K562 (cell line): Measurements from ENCODE around the gene MLLT6. TPM values are rescaled to one million over a fixed set of nuclear protein-coding genes. Genes with fewer than 3 reads are reported as not detected.

Experiments
- BRF1 ChIP-seq: IDR thresholded peaks from 3 replicates; pipeline ENCODE4 v1.6.1; 2011; ENCODE audit warnings: borderline replicate concordance, mild to moderate bottlenecking; ENCODE audit not compliant: insufficient read length; ENCODE audit errors: extremely low read depth
- ELF2 ChIP-seq: fragments of 250-450 bp; sonication (Bioruptor Pico); IDR thresholded peaks from 2 replicates; pipeline ENCODE4 v1.5.0; 2021; ENCODE audit warnings: mild to moderate bottlenecking
- EP400 ChIP-seq: fragments of 450-650 bp; IDR thresholded peaks from 2 replicates; pipeline ENCODE4 v1.6.1; 2017; ENCODE audit warnings: antibody characterized with exemption, mild to moderate bottlenecking, moderate library complexity
- ETV5 ChIP-seq: sonication (generic); formaldehyde crosslinking; IDR thresholded peaks from 2 replicates; pipeline ENCODE4 v1.4.0; 2020; ENCODE audit warnings: low read depth, mild to moderate bottlenecking, missing genetic modification reagents
- MAFG ChIP-seq: fragments of 450-650 bp; conservative IDR thresholded peaks from 2 replicates; pipeline ENCODE4 v1.6.1; 2016; ENCODE audit warnings: missing genetic modification characterization, missing compliant biosample characterization
- MAFK ChIP-seq: IDR thresholded peaks from 2 replicates; pipeline ENCODE4 v1.6.1; 2011; ENCODE audit warnings: low read length, improper control_type of control experiment
- MECOM ChIP-seq: fragments of 250-450 bp; sonication (Bioruptor Pico); IDR thresholded peaks from 2 replicates; pipeline ENCODE4 v1.8.0; 2022; ENCODE audit warnings: inconsistent platforms
- MYNN ChIP-seq, 2 experiments: sonication (generic); formaldehyde crosslinking in 1 of 2; IDR thresholded peaks; 2 replicates each; pipeline versions ENCODE4 v1.5.0 to v1.6.1; 2016 to 2020; ENCODE audit warnings: antibody characterized with exemption in 1 of 2, missing genetic modification reagents in 1 of 2
- NFIC ChIP-seq: fragments of 450-650 bp; IDR thresholded peaks from 2 replicates; pipeline ENCODE4 v1.6.1; 2017; ENCODE audit warnings: mild to moderate bottlenecking, inconsistent platforms
- POLR2G ChIP-seq: fragments of 200-400 bp; formaldehyde crosslinking; IDR thresholded peaks from 2 replicates; pipeline ENCODE4 v1.6.1; 2017; ENCODE audit warnings: low read depth, mild to moderate bottlenecking, antibody characterized with exemption, low read length, moderate library complexity
- TAF1 ChIP-seq: IDR thresholded peaks from 2 replicates; pipeline ENCODE4 v1.6.1; 2011; ENCODE audit warnings: mild to moderate bottlenecking, low read length, moderate library complexity; ENCODE audit not compliant: insufficient read depth, control insufficient read depth, severe bottlenecking; ENCODE audit errors: extremely low read depth
- TCF7 ChIP-seq: sonication (generic); IDR thresholded peaks from 2 replicates; pipeline ENCODE4 v1.6.1; 2016; ENCODE audit warnings: antibody characterized with exemption, borderline replicate concordance
- polyA plus RNA-seq, 8 experiments: library from polyadenylated mRNA; depleted of rRNA in 4 of 8; stranded (reverse) in 5 of 8; unstranded in 3 of 8; fragments of >200 nt; fragmentation: Nextera tagmentation in 2 of 8; fragmentation: Illumina TruSeq in 1 of 8; extraction: Ambion mirVana in 2 of 8; extraction: Trizol in 1 of 8; gene quantifications; 2 replicates each; pipeline versions ENCODE4 v1.2.1 to v1.2.3, GENCODE V29; 2011 to 2014; ENCODE audit warnings: inconsistent platforms in 1 of 8, missing spikeins in 1 of 8
- total RNA-seq, 7 experiments: library from RNA; depleted of rRNA in 6 of 7; stranded (reverse); fragments of >200 nt in 6 of 7; fragmentation: Illumina TruSeq in 2 of 7; extraction: Trizol in 2 of 7; gene quantifications; 2 replicates each; pipeline versions ENCODE4 v1.2.1 to v1.2.3, GENCODE V29; 2011 to 2021; ENCODE audit warnings: low replicate concordance in 1 of 7
- TF ChIP-seq, protein P1 (sequence below): fragments of 250-450 bp; sonication (Bioruptor Pico); IDR thresholded peaks from 2 replicates; pipeline ENCODE4 v1.4.0; 2020; ENCODE audit warnings: mild to moderate bottlenecking, moderate library complexity
- TF ChIP-seq, protein P2 (sequence below): fragments of 450-650 bp; IDR thresholded peaks from 2 replicates; pipeline ENCODE4 v1.6.1; 2018; ENCODE audit not compliant: partially characterized antibody
- TF ChIP-seq, protein P3 (sequence below): fragments of 450-650 bp; formaldehyde crosslinking; IDR thresholded peaks from 2 replicates; pipeline ENCODE4 v1.4.0; 2022; ENCODE audit warnings: mild to moderate bottlenecking, moderate library complexity
- TF ChIP-seq, protein P4 (sequence below): fragments of 450-650 bp; IDR thresholded peaks from 2 replicates; pipeline ENCODE4 v1.6.1; 2016
- TF ChIP-seq, protein P5 (sequence below): fragments of 250-450 bp; sonication (Bioruptor Pico); IDR thresholded peaks from 2 replicates; pipeline ENCODE4 v1.5.0; 2020; ENCODE audit warnings: mild to moderate bottlenecking, borderline replicate concordance

MLLT6 gene
- total and polyA plus RNA-seq, 9 of the 15 experiments (the other 6 are each of a cell fraction or from before 2014, with no cell fraction given): 3.1 to 71.7 (median 30.0) TPM

DNA sequence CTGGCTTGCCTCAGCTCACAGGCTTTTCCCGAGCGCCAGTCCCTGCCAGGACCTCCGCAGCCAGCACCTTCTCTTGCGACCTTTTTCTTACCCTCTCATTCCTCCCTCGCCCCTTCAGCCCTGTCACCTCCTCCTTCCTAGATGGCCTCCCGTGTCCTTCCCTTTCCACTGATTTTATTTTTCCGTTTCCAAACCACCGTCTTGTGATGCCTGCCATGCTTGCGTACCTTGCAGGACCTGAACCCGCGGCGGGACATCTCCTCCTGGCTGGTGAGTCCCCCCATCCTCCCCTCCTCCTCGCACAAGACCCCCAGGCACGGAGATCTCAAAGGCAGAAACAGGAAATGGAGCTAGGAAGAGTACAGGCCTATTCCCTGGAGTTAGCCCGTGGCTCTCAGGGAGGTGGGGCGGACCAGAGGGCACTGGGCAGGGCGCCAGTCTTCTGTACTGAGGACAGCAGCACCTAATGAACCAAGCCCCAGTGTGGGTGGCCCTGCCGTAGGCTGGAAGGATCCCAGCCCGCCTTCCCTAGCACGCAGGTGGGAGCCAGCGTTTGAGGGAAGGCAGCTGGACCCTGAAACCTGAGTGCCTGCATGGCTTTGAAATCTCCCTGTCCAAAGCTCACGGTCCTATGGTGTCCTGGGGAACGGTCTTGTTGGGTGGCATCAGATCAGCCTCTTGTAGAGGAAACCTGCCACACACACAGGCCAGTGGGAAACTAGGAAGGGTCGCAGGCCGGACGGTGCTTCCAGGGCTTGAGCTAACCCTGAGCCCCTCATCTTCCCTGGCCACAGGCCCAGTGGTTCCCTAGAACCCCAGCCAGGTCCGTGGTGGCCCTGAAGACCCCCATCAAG lies 25.7 kb downstream of the MLLT6 start (continued):
- no peak for TF ChIP-seq ELF2
- peak; percentile 43; the same call in 1 of the 2 replicates for TF ChIP-seq POLR2G
- TF ChIP-seq MAFK: no peak
- TF ChIP-seq, protein P1, sequence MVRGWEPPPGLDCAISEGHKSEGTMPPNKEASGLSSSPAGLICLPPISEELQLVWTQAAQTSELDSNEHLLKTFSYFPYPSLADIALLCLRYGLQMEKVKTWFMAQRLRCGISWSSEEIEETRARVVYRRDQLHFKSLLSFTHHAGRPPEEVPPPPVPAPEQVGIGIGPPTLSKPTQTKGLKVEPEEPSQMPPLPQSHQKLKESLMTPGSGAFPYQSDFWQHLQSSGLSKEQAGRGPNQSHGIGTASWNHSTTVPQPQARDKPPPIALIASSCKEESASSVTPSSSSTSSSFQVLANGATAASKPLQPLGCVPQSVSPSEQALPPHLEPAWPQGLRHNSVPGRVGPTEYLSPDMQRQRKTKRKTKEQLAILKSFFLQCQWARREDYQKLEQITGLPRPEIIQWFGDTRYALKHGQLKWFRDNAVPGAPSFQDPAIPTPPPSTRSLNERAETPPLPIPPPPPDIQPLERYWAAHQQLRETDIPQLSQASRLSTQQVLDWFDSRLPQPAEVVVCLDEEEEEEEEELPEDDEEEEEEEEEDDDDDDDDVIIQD: no peak
- TF ChIP-seq TAF1: no peak
- TF ChIP-seq MYNN (IDR thresholded peaks at IDR 0.05): 0 out of 2 replicates have a peak, but pooled peaks have one; percentile 46
- no peak for TF ChIP-seq MYNN (CRISPR knock-in tag; IDR thresholded peaks at IDR 0.05)
- TF ChIP-seq, protein P2, sequence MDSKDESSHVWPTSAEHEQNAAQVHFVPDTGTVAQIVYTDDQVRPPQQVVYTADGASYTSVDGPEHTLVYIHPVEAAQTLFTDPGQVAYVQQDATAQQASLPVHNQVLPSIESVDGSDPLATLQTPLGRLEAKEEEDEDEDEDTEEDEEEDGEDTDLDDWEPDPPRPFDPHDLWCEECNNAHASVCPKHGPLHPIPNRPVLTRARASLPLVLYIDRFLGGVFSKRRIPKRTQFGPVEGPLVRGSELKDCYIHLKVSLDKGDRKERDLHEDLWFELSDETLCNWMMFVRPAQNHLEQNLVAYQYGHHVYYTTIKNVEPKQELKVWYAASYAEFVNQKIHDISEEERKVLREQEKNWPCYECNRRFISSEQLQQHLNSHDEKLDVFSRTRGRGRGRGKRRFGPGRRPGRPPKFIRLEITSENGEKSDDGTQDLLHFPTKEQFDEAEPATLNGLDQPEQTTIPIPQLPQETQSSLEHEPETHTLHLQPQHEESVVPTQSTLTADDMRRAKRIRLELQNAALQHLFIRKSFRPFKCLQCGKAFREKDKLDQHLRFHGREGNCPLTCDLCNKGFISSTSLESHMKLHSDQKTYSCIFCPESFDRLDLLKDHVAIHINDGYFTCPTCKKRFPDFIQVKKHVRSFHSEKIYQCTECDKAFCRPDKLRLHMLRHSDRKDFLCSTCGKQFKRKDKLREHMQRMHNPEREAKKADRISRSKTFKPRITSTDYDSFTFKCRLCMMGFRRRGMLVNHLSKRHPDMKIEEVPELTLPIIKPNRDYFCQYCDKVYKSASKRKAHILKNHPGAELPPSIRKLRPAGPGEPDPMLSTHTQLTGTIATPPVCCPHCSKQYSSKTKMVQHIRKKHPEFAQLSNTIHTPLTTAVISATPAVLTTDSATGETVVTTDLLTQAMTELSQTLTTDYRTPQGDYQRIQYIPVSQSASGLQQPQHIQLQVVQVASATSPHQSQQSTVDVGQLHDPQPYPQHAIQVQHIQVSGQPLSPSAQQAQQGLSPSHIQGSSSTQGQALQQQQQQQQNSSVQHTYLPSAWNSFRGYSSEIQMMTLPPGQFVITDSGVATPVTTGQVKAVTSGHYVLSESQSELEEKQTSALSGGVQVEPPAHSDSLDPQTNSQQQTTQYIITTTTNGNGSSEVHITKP: peak; percentile 58
- TF ChIP-seq, protein P3, sequence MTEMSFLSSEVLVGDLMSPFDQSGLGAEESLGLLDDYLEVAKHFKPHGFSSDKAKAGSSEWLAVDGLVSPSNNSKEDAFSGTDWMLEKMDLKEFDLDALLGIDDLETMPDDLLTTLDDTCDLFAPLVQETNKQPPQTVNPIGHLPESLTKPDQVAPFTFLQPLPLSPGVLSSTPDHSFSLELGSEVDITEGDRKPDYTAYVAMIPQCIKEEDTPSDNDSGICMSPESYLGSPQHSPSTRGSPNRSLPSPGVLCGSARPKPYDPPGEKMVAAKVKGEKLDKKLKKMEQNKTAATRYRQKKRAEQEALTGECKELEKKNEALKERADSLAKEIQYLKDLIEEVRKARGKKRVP (CRISPR knock-in tag): no peak
- no peak for TF ChIP-seq ETV5 (CRISPR knock-in tag)
- TF ChIP-seq, protein P4, sequence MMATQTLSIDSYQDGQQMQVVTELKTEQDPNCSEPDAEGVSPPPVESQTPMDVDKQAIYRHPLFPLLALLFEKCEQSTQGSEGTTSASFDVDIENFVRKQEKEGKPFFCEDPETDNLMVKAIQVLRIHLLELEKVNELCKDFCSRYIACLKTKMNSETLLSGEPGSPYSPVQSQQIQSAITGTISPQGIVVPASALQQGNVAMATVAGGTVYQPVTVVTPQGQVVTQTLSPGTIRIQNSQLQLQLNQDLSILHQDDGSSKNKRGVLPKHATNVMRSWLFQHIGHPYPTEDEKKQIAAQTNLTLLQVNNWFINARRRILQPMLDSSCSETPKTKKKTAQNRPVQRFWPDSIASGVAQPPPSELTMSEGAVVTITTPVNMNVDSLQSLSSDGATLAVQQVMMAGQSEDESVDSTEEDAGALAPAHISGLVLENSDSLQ: 0 out of 2 replicates have a peak, but pooled peaks have one; percentile 8
- TF ChIP-seq MECOM (CRISPR knock-in tag): no peak
- no peak for TF ChIP-seq TCF7
- peak; percentile 43; the same call in 1 of the 2 replicates for TF ChIP-seq EP400
- TF ChIP-seq MAFG (tag): no peak
- peak; percentile 89 for TF ChIP-seq NFIC
- TF ChIP-seq, protein P5, sequence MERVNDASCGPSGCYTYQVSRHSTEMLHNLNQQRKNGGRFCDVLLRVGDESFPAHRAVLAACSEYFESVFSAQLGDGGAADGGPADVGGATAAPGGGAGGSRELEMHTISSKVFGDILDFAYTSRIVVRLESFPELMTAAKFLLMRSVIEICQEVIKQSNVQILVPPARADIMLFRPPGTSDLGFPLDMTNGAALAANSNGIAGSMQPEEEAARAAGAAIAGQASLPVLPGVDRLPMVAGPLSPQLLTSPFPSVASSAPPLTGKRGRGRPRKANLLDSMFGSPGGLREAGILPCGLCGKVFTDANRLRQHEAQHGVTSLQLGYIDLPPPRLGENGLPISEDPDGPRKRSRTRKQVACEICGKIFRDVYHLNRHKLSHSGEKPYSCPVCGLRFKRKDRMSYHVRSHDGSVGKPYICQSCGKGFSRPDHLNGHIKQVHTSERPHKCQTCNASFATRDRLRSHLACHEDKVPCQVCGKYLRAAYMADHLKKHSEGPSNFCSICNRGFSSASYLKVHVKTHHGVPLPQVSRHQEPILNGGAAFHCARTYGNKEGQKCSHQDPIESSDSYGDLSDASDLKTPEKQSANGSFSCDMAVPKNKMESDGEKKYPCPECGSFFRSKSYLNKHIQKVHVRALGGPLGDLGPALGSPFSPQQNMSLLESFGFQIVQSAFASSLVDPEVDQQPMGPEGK: no peak
- TF ChIP-seq BRF1: no peak
